ENCODE measurements around the gene CDH24. TPM values are rescaled to one million over a fixed set of nuclear protein-coding genes. Genes with fewer than 3 reads are reported as not detected.

The CDH24 gene
- total and polyA plus RNA-seq, 2 donors (not counting 3 experiments of a cell fraction or from before 2014, with no cell fraction given), result 21.7 to 52.9 TPM

GRCh38 chr14:23104070-23104590 lies 46.8 kb upstream of the CDH24 start:
- FAIRE-seq (no peak), DNase-seq (ENCODE audit: low read depth, low spot score) (no peak)
- no peak overlapping the region for H2AFZ ChIP-seq (ENCODE audit: low read depth, low read length)
- H3K79me2 ChIP-seq (ENCODE audit: control insufficient read depth, insufficient read depth, low read length), result peaks cover 2% of the 10 kb centered on the region
- no peak for TF ChIP-seq MYC (IDR thresholded peaks at IDR 0.05; ENCODE audit: low read depth, low read length)
- no peak for TF ChIP-seq FOS (IDR thresholded peaks at IDR 0.05; ENCODE audit: borderline replicate concordance, insufficient read depth, low read length)
- TF ChIP-seq JUN (IDR thresholded peaks at IDR 0.05; ENCODE audit: borderline replicate concordance, insufficient read depth, insufficient read length, low read depth), result no peak
- H3K36me3 ChIP-seq (ENCODE audit: control insufficient read depth in 2 of 2, extremely low read depth in 1 of 2, insufficient read depth in 2 of 2, low read length in 2 of 2), result peaks cover 0 to 2% of the 10 kb centered on the region in 2 experiments
- no TSS peak for BruUV-seq (replicated peaks)
- H3K4me1 ChIP-seq (ENCODE audit: control insufficient read depth, extremely low read depth, insufficient read depth, low read length), result no peaks in the 10 kb centered on the region
- CTCF ChIA-PET, result interaction anchor here (1.3 to 1.5 kb wide), 2 partner anchors 16 to 35 kb away, joined by 3 to 5 read pairs; no protein-coding TSS in a partner anchor
- POLR2A ChIA-PET, result no interaction called here
- H3K9me1 ChIP-seq (replicated peaks; ENCODE audit: control insufficient read depth, extremely low read depth, insufficient read depth, low read length), result no peaks in the 10 kb centered on the region
- H3K27me3 ChIP-seq (ENCODE audit: control insufficient read depth in 2 of 2, insufficient read depth in 2 of 2, low read length in 2 of 2), result no peaks in the 10 kb centered on the region
- no peak overlapping the region for H3K4me2 ChIP-seq (ENCODE audit: insufficient read depth, low read length)
- dilution Hi-C loops (cut with MboI; ENCODE audit: extremely low pct_ligation_motif_present, low sequenced_read_pairs) (no loop called here), intact Hi-C loops (cut with micrococcal nuclease) (no loop called here)
- no peak overlapping the region for H3K27ac ChIP-seq (ENCODE audit: insufficient read depth, low read depth, low read length)
- H4K20me1 ChIP-seq (replicated peaks; ENCODE audit: control insufficient read depth, extremely low read depth, insufficient read depth, low read length), result no peaks in the 10 kb centered on the region
- H3K9me3 ChIP-seq (replicated peaks; ENCODE audit: control insufficient read depth, insufficient read depth, low read length), result no peaks in the 10 kb centered on the region
- H3K9ac ChIP-seq (replicated peaks; ENCODE audit: extremely low read depth, insufficient read depth, low read length), result no peak overlapping the region
- no peak overlapping the region for H3K4me3 ChIP-seq (replicated peaks in 1 of 3; ENCODE audit: insufficient read depth in 1 of 3, low read depth in 1 of 3, low read length in 3 of 3)

DNA sequence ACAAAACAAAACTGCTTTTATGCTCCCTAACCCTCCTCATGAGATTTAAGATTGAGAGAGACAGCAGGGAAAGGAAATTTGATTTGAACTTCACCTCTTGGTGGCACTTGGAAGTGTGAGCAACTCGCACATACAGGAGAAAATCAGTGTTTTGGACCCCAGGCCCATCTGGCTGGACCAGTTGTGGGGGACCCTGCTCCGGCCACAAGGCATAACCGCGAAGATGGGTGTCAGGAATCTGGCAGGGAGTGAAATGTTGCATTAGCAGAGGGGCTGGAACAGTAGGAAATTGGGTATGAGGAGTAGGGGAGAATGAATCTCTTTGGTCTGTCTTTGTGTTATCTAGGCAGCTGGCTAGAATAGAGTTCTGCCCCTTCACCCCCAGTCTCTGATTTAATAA lies 46.3 kb upstream of the CDH24 start:
- H3K9ac ChIP-seq (replicated peaks; ENCODE audit: extremely low read depth, insufficient read depth, low read length), result no peak overlapping the region
- POLR2A ChIA-PET, result no interaction called here
- H4K20me1 ChIP-seq (replicated peaks; ENCODE audit: control insufficient read depth, extremely low read depth, insufficient read depth, low read length), result no peaks in the 10 kb centered on the region
- no peak overlapping the region for H2AFZ ChIP-seq (ENCODE audit: low read depth, low read length)
- peaks cover 0 to 3% of the 10 kb centered on the region in 2 experiments for H3K36me3 ChIP-seq (ENCODE audit: control insufficient read depth in 2 of 2, extremely low read depth in 1 of 2, insufficient read depth in 2 of 2, low read length in 2 of 2)
- no peaks in the 10 kb centered on the region for H3K9me1 ChIP-seq (replicated peaks; ENCODE audit: control insufficient read depth, extremely low read depth, insufficient read depth, low read length)
- DNase-seq (ENCODE audit: low read depth, low spot score) (no peak), FAIRE-seq (no peak)
- H3K9me3 ChIP-seq (replicated peaks; ENCODE audit: control insufficient read depth, insufficient read depth, low read length), result no peaks in the 10 kb centered on the region
- TF ChIP-seq MYC (IDR thresholded peaks at IDR 0.05; ENCODE audit: low read depth, low read length) (no peak), JUN (IDR thresholded peaks at IDR 0.05; ENCODE audit: borderline replicate concordance, insufficient read depth, insufficient read length, low read depth) (no peak), CTCF (IDR thresholded peaks at IDR 0.05; ENCODE audit: extremely low read depth in 1 of 2, insufficient read depth in 1 of 2, low read depth in 1 of 2, low read length in 2 of 2) (no peak), MAX (IDR thresholded peaks at IDR 0.05; ENCODE audit: insufficient read depth, insufficient read length) (no peak), POLR2A (IDR thresholded peaks at IDR 0.05; ENCODE audit: low read depth, low read length) (no peak), FOS (IDR thresholded peaks at IDR 0.05; ENCODE audit: borderline replicate concordance, insufficient read depth, low read length) (no peak), POLR2AphosphoS5 (IDR thresholded peaks at IDR 0.05; ENCODE audit: insufficient read depth, low read depth, low read length) (no peak), GATA2 (IDR thresholded peaks at IDR 0.05; ENCODE audit: insufficient read depth, insufficient read length, low read depth, low read length) (no peak), EZH2 (IDR thresholded peaks at IDR 0.05; ENCODE audit: borderline replicate concordance, low read depth, low read length, severe bottlenecking) (no peak)
- H3K79me2 ChIP-seq (ENCODE audit: control insufficient read depth, insufficient read depth, low read length), result peaks cover 5% of the 10 kb centered on the region
- H3K4me3 ChIP-seq (replicated peaks in 1 of 3; ENCODE audit: insufficient read depth in 1 of 3, low read depth in 1 of 3, low read length in 3 of 3), result no peak overlapping the region
- no peaks in the 10 kb centered on the region for H3K27me3 ChIP-seq (ENCODE audit: control insufficient read depth in 2 of 2, insufficient read depth in 2 of 2, low read length in 2 of 2)
- CTCF ChIA-PET, result interaction anchor here (1.3 to 1.5 kb wide), 2 partner anchors 17 to 35 kb away, joined by 3 to 5 read pairs; no protein-coding TSS in a partner anchor
- no peak overlapping the region for H3K27ac ChIP-seq (ENCODE audit: insufficient read depth, low read depth, low read length)
- dilution Hi-C loops (cut with MboI; ENCODE audit: extremely low pct_ligation_motif_present, low sequenced_read_pairs), result no loop called here
- no peak overlapping the region for H3K4me2 ChIP-seq (ENCODE audit: insufficient read depth, low read length)
- intact Hi-C loops (cut with micrococcal nuclease), result no loop called here
- no peaks in the 10 kb centered on the region for H3K4me1 ChIP-seq (ENCODE audit: control insufficient read depth, extremely low read depth, insufficient read depth, low read length)
- no TSS peak for BruUV-seq (replicated peaks)
